B cell (primary cell): ENCODE measurements around the gene TNFSF4. TPM values are rescaled to one million over a fixed set of nuclear protein-coding genes. Genes with fewer than 3 reads are reported as not detected.

ENCODE experiments used
- ATAC-seq: fragments of 200-7000 bp; cut with Tn5 transposase; one replicate; pipeline ENCODE4 v1.10.0; 2021; ENCODE audit warnings: low read depth, mild to moderate bottlenecking, moderate number of reproducible peaks, moderate library complexity
- CTCF ChIA-PET: fragments of 350-600 bp; sonication (Branson Sonifier 250); formaldehyde crosslinking; loops from one replicate; lab custom pipeline; 2021; ENCODE audit warnings: antibody characterized with exemption, inconsistent platforms; lab: Charles Lee
- POLR2A ChIA-PET: fragments of 350-600 bp; sonication (Branson Sonifier 250); formaldehyde crosslinking; loops from one replicate; lab custom pipeline; 2021; ENCODE audit warnings: antibody characterized with exemption; lab: Charles Lee
- DNase-seq: peaks from one replicate; pipeline ENCODE4 v3.0.0; 2013
- H2AFZ ChIP-seq: 2 replicates; pipeline ENCODE4 v1.6.1; 2012; ENCODE audit warnings: mild to moderate bottlenecking, low read depth, low read length; ENCODE audit not compliant: insufficient read depth, poor library complexity, severe bottlenecking
- H3K27ac ChIP-seq, 2 donors: 1 replicate in 1 of 2; 2 replicates in 1 of 2; pipeline ENCODE4 v1.5.1; 2012 to 2013; ENCODE audit warnings: low read length in 2 of 2, mild to moderate bottlenecking in 2 of 2, moderate library complexity in 1 of 2
- H3K27me3 ChIP-seq, 4 experiments: fragments of 200-600 bp in 1 of 4; sonication (generic) in 1 of 4; replicated peaks in 1 of 4; 1 replicate in 2 of 4; 2 replicates in 2 of 4; pipeline versions ENCODE4 v1.6.1 to v1.7.0; 2013 to 2016; ENCODE audit warnings: low read length in 3 of 4, mild to moderate bottlenecking in 2 of 4, mixed read lengths in 1 of 4, moderate library complexity in 1 of 4; ENCODE audit not compliant: insufficient read depth in 4 of 4, control insufficient read depth in 3 of 4; ENCODE audit errors: control extremely low read depth in 1 of 4
- H3K36me3 ChIP-seq, 2 experiments: replicated peaks in 1 of 2; 1 replicate in 1 of 2; 2 replicates in 1 of 2; pipeline versions ENCODE4 v1.6.1 to v1.7.1; 2013; ENCODE audit warnings: low read length in 1 of 2; ENCODE audit not compliant: insufficient read depth in 2 of 2, control insufficient read depth in 1 of 2; ENCODE audit errors: control extremely low read depth in 1 of 2, extremely low read depth in 1 of 2
- H3K4me1 ChIP-seq, 2 donors: fragments of 200-600 bp in 1 of 2; sonication (generic) in 1 of 2; 1 replicate in 1 of 2; 2 replicates in 1 of 2; pipeline versions ENCODE4 v1.5.1 to v1.6.1; 2013 to 2017; ENCODE audit warnings: low read length in 2 of 2; ENCODE audit not compliant: control insufficient read depth in 2 of 2, insufficient read depth in 2 of 2
- H3K4me2 ChIP-seq: replicated peaks from 2 replicates; pipeline ENCODE3; 2012; ENCODE audit warnings: mild to moderate bottlenecking, low read depth, low read length; ENCODE audit not compliant: poor library complexity, severe bottlenecking
- H3K4me3 ChIP-seq, 5 experiments: fragments of 200-600 bp in 1 of 5; sonication (generic) in 1 of 5; 1 replicate in 3 of 5; 2 replicates in 2 of 5; pipeline versions ENCODE4 v1.5.1 to v1.7.0; 2011 to 2016; ENCODE audit warnings: low read length in 4 of 5, mild to moderate bottlenecking in 4 of 5, low read depth in 2 of 5, control low read depth in 1 of 5, moderate library complexity in 1 of 5; ENCODE audit not compliant: insufficient read depth in 1 of 5; ENCODE audit errors: control extremely low read depth in 1 of 5, extremely low read depth in 1 of 5
- H3K79me2 ChIP-seq: fragments of 200-600 bp; sonication (generic); one replicate; pipeline ENCODE4 v1.6.0; 2016; ENCODE audit warnings: low read length; ENCODE audit not compliant: control insufficient read depth, insufficient read depth
- H3K9ac ChIP-seq: fragments of 200-600 bp; sonication (generic); 2 replicates; pipeline ENCODE4 v1.6.1; 2017; ENCODE audit warnings: mild to moderate bottlenecking, low read length, moderate library complexity
- H3K9me3 ChIP-seq, 3 donors: one replicate each; pipeline versions ENCODE4 v1.6.1 to v1.7.1; 2013; ENCODE audit warnings: low read length in 2 of 3; ENCODE audit not compliant: control insufficient read depth in 2 of 3, insufficient read depth in 1 of 3; ENCODE audit errors: control extremely low read depth in 1 of 3
- H4K20me1 ChIP-seq: 2 replicates; pipeline ENCODE4 v1.6.0; 2012; ENCODE audit warnings: mild to moderate bottlenecking, low read length; ENCODE audit not compliant: insufficient read depth, control insufficient read depth, poor library complexity, severe bottlenecking
- H3K27ac Mint-ChIP-seq: one replicate; pipeline ENCODE4 v1.8.0; 2021; ENCODE audit warnings: mixed read lengths
- H3K27me3 Mint-ChIP-seq: one replicate; pipeline ENCODE4 v1.8.0; 2021; ENCODE audit warnings: mixed read lengths
- H3K4me1 Mint-ChIP-seq: one replicate; pipeline ENCODE4 v1.8.0; 2021; ENCODE audit warnings: mixed read lengths
- H3K4me3 Mint-ChIP-seq: one replicate; pipeline ENCODE4 v1.8.0; 2021; ENCODE audit warnings: mixed read lengths
- H3K9me3 Mint-ChIP-seq: one replicate; pipeline ENCODE4 v1.8.0; 2022; ENCODE audit warnings: mixed read lengths; ENCODE audit not compliant: insufficient read depth
- EZH2 ChIP-seq: IDR thresholded peaks from 2 replicates; pipeline ENCODE4 v1.6.1; 2012; ENCODE audit warnings: borderline replicate concordance, low read depth, mild to moderate bottlenecking, moderate library complexity, low read length; ENCODE audit not compliant: insufficient read depth, poor library complexity, severe bottlenecking
- WGBS: methylation state at CpG from one replicate; pipeline ENCODE4 v1.1.5; 2013; ENCODE audit warnings: missing lambda C conversion rate; ENCODE audit not compliant: insufficient coverage; 5-methylcytosine and 5-hydroxymethylcytosine counted together
- intact Hi-C: fragments of 100-400 bp; cut with micrococcal nuclease; formaldehyde crosslinking; loops from one replicate; pipeline ENCODE4 v1.10.0; 2022
- polyA plus RNA-seq: library from polyadenylated mRNA; depleted of rRNA; stranded (reverse); fragments of >200 nt; gene quantifications from 2 replicates; pipeline ENCODE4 v1.2.3, GENCODE V29; 2012
- total RNA-seq, 2 donors: library from RNA; stranded (reverse); fragments of 120-200 nt in 1 of 2; gene quantifications; 1 replicate in 1 of 2; 2 replicates in 1 of 2; pipeline versions ENCODE4 v1.2.3 to v1.2.4, GENCODE V29; 2013 to 2022
- TF ChIP-seq, protein P1 (sequence below): fragments of 200-600 bp; IDR thresholded peaks from one replicate; pipeline ENCODE4 v1.8.0; 2022; ENCODE audit warnings: antibody characterized with exemption, mild to moderate bottlenecking

The TNFSF4 gene
- total and polyA plus RNA-seq, 2 donors (not counting 1 experiment from before 2014, with no cell fraction given) = 1.0 to 1.5 TPM

DNA sequence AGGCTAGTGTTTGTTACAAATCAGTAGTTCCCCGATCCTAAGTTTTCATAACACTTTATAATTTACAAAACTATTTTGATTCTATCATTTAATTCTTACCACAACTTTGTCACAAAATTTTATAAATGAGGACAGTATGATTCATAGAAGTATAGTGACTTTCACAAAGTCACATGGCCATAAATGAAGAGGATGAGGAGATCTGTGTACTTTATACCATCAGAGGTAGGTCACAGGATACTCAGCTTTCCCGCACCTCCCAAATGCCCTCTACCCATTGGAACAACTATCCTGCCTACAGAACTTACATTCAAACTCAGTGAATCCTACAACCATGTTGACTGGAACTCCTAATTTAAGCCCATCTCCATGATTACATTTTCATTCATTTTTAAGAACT is 56.3 kb downstream of the TNFSF4 start:
- intact Hi-C loops = no loop called here
- H3K4me1 ChIP-seq = no peaks in the 10 kb centered on the region
- Mint-ChIP-seq H3K27me3 (peaks cover 14% of the 10 kb centered on the region), H3K9me3 (peaks cover 7% of the 10 kb centered on the region), H3K4me1 (no peaks in the 10 kb centered on the region), H3K27ac (no peak overlapping the region), H3K4me3 (no peak overlapping the region)
- DNase-seq (no peak), ATAC-seq (no peak)
- 88% methylated on average over 1 of the region's 2 CpGs for WGBS
- ChIA-PET CTCF (no interaction called here), POLR2A (no interaction called here)
- H4K20me1 ChIP-seq = no peaks in the 10 kb centered on the region
- no peak overlapping the region for H3K9ac ChIP-seq
- H3K4me2 ChIP-seq = no peak overlapping the region
- H3K79me2 ChIP-seq = no peaks in the 10 kb centered on the region
- no peak for TF ChIP-seq EZH2
- TF ChIP-seq, protein P1, sequence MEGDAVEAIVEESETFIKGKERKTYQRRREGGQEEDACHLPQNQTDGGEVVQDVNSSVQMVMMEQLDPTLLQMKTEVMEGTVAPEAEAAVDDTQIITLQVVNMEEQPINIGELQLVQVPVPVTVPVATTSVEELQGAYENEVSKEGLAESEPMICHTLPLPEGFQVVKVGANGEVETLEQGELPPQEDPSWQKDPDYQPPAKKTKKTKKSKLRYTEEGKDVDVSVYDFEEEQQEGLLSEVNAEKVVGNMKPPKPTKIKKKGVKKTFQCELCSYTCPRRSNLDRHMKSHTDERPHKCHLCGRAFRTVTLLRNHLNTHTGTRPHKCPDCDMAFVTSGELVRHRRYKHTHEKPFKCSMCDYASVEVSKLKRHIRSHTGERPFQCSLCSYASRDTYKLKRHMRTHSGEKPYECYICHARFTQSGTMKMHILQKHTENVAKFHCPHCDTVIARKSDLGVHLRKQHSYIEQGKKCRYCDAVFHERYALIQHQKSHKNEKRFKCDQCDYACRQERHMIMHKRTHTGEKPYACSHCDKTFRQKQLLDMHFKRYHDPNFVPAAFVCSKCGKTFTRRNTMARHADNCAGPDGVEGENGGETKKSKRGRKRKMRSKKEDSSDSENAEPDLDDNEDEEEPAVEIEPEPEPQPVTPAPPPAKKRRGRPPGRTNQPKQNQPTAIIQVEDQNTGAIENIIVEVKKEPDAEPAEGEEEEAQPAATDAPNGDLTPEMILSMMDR = no peak
- H3K4me3 ChIP-seq = no peak overlapping the region
- H2AFZ ChIP-seq = no peak overlapping the region
- no peak overlapping the region for H3K27ac ChIP-seq
- H3K9me3 ChIP-seq = peaks cover 2 to 16% (median 10%) of the 10 kb centered on the region in 3 donors
- no peaks in the 10 kb centered on the region for H3K36me3 ChIP-seq
- no peaks in the 10 kb centered on the region for H3K27me3 ChIP-seq

- no CpG with 5 or more reads among the region's 2 CpGs for WGBS
- Histone ChIP-seq H3K27me3 (no peaks in the 10 kb centered on the region), H3K4me1 (no peaks in the 10 kb centered on the region), H4K20me1 (no peaks in the 10 kb centered on the region), H2AFZ (no peak overlapping the region), H3K4me2 (no peak overlapping the region), H3K4me3 (no peak overlapping the region), H3K27ac (no peak overlapping the region), H3K36me3 (no peaks in the 10 kb centered on the region), H3K9me3 (peaks cover 2 to 17% (median 16%) of the 10 kb centered on the region in 3 donors), H3K9ac (no peak overlapping the region), H3K79me2 (no peaks in the 10 kb centered on the region)
- Mint-ChIP-seq H3K4me3 (no peak overlapping the region), H3K27me3 (peaks cover 19% of the 10 kb centered on the region), H3K9me3 (peaks cover 14% of the 10 kb centered on the region), H3K27ac (no peak overlapping the region), H3K4me1 (no peaks in the 10 kb centered on the region)
- POLR2A ChIA-PET = interaction anchor here (0.7 kb wide), 1 partner anchor 350 kb away, joined by 6 read pairs; no protein-coding TSS in a partner anchor
- TF ChIP-seq, protein P1 = no peak
- TF ChIP-seq EZH2 = no peak
- intact Hi-C loops = no loop called here
- DNase-seq = no peak
- CTCF ChIA-PET = no interaction called here
- ATAC-seq = no peak
Observed at GRCh38 chr1:173149887-173150286, 57.2 kb downstream of the TNFSF4 start.
